ENCODE results near the gene GPR137B.

GPR137B gene

DNA sequence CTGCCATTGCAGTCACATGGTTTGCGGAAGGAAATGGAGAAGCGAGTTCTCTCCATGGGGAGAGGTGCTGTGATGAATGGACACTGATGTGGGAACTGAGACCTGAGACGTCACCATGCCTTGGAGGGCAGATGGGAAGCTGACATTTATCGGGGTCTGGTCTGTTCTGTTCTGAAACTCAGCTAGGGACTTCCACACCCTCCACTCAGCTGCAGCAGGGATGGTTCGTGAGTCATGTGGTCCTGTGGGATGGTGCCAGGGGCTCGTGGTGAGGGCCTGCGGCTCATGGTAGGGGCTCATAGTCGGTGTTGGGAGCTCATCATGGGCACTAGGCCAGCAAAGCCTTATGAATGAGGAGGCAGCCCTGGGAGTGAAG lies 6.1 kb downstream of the GPR137B start:
- H3K9me3 ChIP-seq (ENCODE audit: control insufficient read depth, insufficient read depth, low read length) = no peaks in the 10 kb centered on the region
- no peaks in the 10 kb centered on the region for H3K36me3 ChIP-seq (ENCODE audit: control insufficient read depth, low read length)
- H3K4me1 ChIP-seq (ENCODE audit: control insufficient read depth, low read length) = peaks cover 29% of the 10 kb centered on the region
- no peaks in the 10 kb centered on the region for H3K9me2 ChIP-seq (replicated peaks; ENCODE audit: control insufficient read depth, low read length)
- H4K20me1 ChIP-seq (ENCODE audit: control insufficient read depth, insufficient read depth, low read depth, low read length) = peaks cover 8% of the 10 kb centered on the region
- H3K27ac ChIP-seq (ENCODE audit: low read depth, low read length) = no peak overlapping the region
- no peak overlapping the region for H3K4me3 ChIP-seq (ENCODE audit: low read length)
- H3F3A ChIP-seq (ENCODE audit: control insufficient read depth, insufficient read depth) = peaks cover 14% of the 10 kb centered on the region
- H3K79me2 ChIP-seq (ENCODE audit: control insufficient read depth, low read length) = peaks cover 28% of the 10 kb centered on the region
- H3K27me3 ChIP-seq (ENCODE audit: control insufficient read depth, low read length) = peaks cover 4% of the 10 kb centered on the region
- no peak overlapping the region for H3K4me2 ChIP-seq (ENCODE audit: low read length)
- TF ChIP-seq CTCF (IDR thresholded peaks at IDR 0.05; ENCODE audit: low read depth, low read length, poor library complexity, severe bottlenecking) = no peak
- no peak for TF ChIP-seq EZH2phosphoT487 (IDR thresholded peaks at IDR 0.05; ENCODE audit: borderline replicate concordance, low read length)

GRCh38 chr1:236149003-236149595 lies 6.8 kb downstream of the GPR137B start:
- peaks cover 23% of the 10 kb centered on the region for H3K4me1 ChIP-seq (ENCODE audit: control insufficient read depth, low read length)
- H3K4me3 ChIP-seq (ENCODE audit: low read length) = no peak overlapping the region
- H3K9me2 ChIP-seq (replicated peaks; ENCODE audit: control insufficient read depth, low read length) = no peaks in the 10 kb centered on the region
- no peak overlapping the region for H3K4me2 ChIP-seq (ENCODE audit: low read length)
- H3K27ac ChIP-seq (ENCODE audit: low read depth, low read length) = no peak overlapping the region
- no peaks in the 10 kb centered on the region; the same call in 1 of the 2 replicates for H3K27me3 ChIP-seq (ENCODE audit: control insufficient read depth, low read length)
- H4K20me1 ChIP-seq (ENCODE audit: control insufficient read depth, insufficient read depth, low read depth, low read length) = peaks cover 3% of the 10 kb centered on the region; the same call in 1 of the 2 replicates
- TF ChIP-seq CTCF (IDR thresholded peaks at IDR 0.05; ENCODE audit: low read depth, low read length, poor library complexity, severe bottlenecking) = no peak
- no peaks in the 10 kb centered on the region for H3K36me3 ChIP-seq (ENCODE audit: control insufficient read depth, low read length)
- no peaks in the 10 kb centered on the region for H3K9me3 ChIP-seq (ENCODE audit: control insufficient read depth, insufficient read depth, low read length)
- peaks cover 23% of the 10 kb centered on the region for H3K79me2 ChIP-seq (ENCODE audit: control insufficient read depth, low read length)
- H3F3A ChIP-seq (ENCODE audit: control insufficient read depth, insufficient read depth) = peaks cover 8% of the 10 kb centered on the region

DNA sequence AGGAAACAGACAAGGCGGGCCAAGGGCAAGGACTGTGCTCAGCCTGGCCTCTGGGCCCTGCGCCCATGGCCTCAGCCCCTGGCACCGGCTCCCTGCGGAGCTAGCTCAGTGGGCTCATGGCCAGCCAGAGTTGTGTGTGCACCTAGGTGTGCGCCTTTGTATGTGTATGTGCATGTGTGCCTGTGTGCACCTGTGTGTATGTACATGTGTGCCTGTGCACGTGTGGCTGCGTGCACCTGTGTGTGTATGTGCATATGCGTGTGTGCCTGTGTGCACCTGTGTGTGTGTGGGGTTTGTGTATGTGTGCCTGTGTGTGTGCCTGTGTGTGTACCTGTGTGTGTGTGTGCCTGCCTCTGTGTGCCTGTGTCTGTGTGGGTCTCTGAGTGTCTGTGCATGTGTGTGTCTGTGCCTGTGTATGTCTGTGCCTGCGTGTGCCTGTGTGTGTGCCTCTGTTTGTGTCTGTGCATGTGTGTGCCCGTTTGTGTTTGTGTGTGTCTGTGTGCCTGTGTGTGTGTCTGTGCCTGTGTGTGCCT lies 7.4 kb downstream of the GPR137B start:
- H3K9me3 ChIP-seq (ENCODE audit: control insufficient read depth, insufficient read depth, low read length) = no peaks in the 10 kb centered on the region
- peaks cover 20% of the 10 kb centered on the region for H3K79me2 ChIP-seq (ENCODE audit: control insufficient read depth, low read length)
- H3K9me2 ChIP-seq (replicated peaks; ENCODE audit: control insufficient read depth, low read length) = no peaks in the 10 kb centered on the region
- peaks cover 16% of the 10 kb centered on the region for H3K4me1 ChIP-seq (ENCODE audit: control insufficient read depth, low read length)
- H3K4me2 ChIP-seq (ENCODE audit: low read length) = no peak overlapping the region
- no peak for TF ChIP-seq CTCF (IDR thresholded peaks at IDR 0.05; ENCODE audit: low read depth, low read length, poor library complexity, severe bottlenecking)
- H3F3A ChIP-seq (ENCODE audit: control insufficient read depth, insufficient read depth) = peaks cover 3% of the 10 kb centered on the region; the same call in 1 of the 2 replicates
- H3K36me3 ChIP-seq (ENCODE audit: control insufficient read depth, low read length) = no peaks in the 10 kb centered on the region
- no peaks in the 10 kb centered on the region; the same call in 1 of the 2 replicates for H4K20me1 ChIP-seq (ENCODE audit: control insufficient read depth, insufficient read depth, low read depth, low read length)
- no peak overlapping the region for H3K27ac ChIP-seq (ENCODE audit: low read depth, low read length)
- no peaks in the 10 kb centered on the region for H3K27me3 ChIP-seq (ENCODE audit: control insufficient read depth, low read length)
- H3K4me3 ChIP-seq (ENCODE audit: low read length) = no peak overlapping the region
